CD4-positive, alpha-beta T cell treated with Interleukin-15 for 4 hours (primary cell): Measurements from ENCODE around the gene NUTF2.
A peak's percentile ranks its signal among the peaks of the same experiment; 100 is the strongest.
"Not testable (repeated sequence)": the region's sequence is repeated elsewhere in the genome, so short reads cannot be mapped to it uniquely, and the experiment has no call there.

ENCODE experiments used
- DNase-seq: peaks from one replicate; pipeline ENCODE4 v3.0.0-alpha.2; 2020; ENCODE audit warnings: low spot score

NUTF2 gene

DNA sequence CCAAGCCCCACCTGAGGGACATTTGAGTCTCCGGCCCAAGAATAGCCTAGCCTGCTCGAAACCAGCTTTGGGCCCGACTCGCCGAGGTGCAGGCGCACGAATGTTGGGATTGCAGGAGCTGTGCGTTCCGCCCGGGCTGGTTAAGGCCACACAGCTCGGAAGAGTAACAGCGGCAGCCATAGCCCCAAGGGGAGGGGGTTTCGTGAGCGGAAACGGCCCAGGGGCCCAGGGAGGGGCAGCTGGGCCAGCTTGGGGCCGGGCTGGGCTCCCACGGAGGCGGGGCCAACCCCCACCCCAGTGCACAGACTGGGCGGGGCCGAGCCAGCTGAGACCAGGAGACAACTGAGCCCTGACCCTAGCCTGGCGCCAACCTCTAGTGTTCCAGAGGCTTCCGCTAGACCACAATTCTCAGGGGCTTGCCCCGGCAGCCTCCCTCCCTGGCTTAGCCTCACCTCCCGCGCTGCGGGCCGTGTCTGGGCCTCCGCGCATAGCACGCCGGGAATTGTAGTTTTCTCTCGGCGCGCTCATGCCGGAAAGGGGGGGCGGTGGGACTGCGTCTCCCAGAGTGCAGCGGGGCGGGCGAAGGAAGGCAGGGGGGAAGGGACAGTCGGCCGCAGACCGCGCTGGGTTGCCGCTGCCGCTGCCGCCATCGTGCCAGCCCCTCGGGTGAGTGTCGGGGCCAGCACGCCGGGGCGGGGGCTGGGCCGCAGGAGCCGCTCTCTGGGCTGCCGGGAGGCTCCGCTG, at the start of gene NUTF2:
NUTF2 (plus strand) TSS at position 614 of the 744 bp plus-strand sequence. CDS start 18,198 bp downstream, outside the sequence.
- DNase-seq = peak; percentile 95

- no peak for DNase-seq
Observed at GRCh38 chr16:67800338-67800926, 46.3 kb upstream of the NUTF2 start.

DNA sequence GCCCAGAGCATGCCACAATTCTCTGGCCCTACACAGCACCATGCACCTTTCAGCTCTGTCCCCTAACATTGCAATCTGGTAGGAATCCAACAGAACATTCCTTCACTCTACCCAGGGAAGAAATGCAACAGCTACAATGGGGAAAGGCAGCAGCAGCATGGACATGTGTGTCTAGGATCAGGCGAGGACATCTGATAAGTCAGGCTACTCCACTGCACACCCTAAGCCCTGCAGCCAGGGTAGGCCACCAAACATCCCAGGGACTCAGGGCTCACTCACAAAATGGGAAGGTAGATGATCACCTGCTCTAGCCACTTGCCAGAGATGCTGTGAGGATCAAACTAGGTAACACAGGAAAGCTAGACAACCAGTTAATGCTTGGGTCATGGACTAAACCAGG, 45.5 kb upstream of the NUTF2 start:
- no peak for DNase-seq

DNA sequence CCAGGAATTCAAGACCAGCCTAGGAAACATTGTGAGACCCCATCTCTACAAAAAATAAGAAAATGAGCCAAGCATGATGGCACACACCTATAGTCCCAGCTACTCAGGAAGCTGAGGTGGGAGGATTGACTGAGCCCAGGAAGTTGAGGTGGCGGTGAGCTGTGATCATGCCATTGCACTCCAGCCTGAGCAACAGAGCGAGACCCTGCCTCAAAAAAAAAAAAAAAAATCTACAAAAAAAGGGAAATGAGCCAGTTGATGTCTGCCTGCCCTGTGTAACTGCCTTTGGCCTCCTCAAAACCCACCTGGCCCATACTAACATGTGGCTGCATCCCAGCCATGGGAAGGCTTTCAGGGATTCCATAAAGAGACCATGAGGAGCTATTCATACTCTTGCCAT, 44.9 kb upstream of the NUTF2 start:
- DNase-seq = peak; percentile 41

GRCh38 chr16:67803894-67804293, 42.8 kb upstream of the NUTF2 start:
- no peak for DNase-seq

DNA sequence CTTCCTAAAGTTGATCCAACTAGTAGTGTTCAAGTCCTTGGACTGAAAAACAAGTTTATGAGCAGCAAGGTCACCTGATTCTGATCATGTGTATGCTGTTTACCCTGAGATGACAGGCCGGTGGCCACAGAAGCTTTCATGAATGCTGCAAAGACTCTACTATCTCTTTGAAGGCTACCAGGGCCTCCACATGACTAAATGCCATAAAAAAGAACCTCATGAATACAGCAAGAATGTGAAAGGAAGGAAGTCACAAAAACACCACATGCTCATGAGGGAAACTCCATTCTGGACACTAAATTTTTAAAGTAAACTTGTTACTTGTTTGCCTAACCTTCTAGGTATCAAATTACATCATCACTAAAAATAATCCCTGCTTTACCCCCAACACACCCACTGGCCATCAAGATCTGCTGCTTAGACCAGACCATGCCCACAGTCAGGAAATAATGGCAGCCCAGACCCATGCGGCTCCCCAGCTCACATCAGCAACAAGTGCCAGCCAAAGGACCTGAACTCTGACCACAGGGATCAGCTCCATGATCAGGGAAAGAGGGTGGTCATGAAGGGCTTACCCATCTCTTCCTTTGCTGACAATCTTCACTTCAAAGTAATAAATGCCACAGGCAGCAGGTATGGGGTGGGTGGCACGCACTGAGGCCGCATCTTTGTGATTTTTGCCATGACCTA, 41.7 kb upstream of the NUTF2 start:
- DNase-seq = no peak

- DNase-seq = no peak
Observed at GRCh38 chr16:67805718-67806427, 40.9 kb upstream of the NUTF2 start.

DNA sequence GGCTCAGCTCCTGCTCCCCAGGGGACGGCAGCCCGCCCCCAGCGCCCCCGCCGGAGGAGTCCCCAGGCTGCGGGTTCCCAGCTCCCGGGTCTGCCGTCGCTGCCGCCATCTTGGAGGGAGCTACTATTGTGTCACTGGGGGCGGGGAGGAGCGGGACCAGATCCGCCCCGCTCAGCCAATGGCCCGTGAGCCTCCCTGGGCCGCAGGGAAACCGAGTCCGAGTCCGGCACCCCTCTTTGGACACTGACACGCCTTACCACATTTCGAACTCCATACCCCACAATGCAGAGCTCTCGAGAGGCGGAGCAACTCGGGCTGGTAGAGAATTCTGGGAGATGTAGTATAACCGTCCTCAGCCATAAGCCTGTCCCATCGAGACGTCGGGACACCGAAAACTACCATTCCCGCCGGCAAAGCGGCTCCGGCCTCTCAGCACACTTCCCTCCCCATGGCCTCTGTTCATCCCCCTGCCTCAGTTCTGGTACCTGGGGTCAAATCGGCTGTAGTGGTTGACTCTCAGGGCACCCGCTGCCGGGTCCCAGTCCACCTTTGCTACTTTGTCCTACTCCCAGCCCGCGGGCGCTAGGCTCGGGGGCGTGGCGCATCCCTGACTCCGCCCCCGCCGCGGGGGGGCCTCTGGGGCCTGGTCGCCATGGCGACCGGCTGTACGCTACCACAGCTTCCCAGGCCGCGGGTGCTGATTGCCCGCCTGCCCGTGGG, 40.1 kb upstream of the NUTF2 start, which contains the start of the genes RANBP10 and TSNAXIP1:
RANBP10 (minus strand) TSS at position 133 of the 720 bp plus-strand sequence; CDS start at position 109, 24 bp downstream.
TSNAXIP1 (plus strand) TSS at position 462 of the 720 bp plus-strand sequence. CDS start 261 bp downstream, outside the sequence.
- DNase-seq = peak; percentile 98

DNA sequence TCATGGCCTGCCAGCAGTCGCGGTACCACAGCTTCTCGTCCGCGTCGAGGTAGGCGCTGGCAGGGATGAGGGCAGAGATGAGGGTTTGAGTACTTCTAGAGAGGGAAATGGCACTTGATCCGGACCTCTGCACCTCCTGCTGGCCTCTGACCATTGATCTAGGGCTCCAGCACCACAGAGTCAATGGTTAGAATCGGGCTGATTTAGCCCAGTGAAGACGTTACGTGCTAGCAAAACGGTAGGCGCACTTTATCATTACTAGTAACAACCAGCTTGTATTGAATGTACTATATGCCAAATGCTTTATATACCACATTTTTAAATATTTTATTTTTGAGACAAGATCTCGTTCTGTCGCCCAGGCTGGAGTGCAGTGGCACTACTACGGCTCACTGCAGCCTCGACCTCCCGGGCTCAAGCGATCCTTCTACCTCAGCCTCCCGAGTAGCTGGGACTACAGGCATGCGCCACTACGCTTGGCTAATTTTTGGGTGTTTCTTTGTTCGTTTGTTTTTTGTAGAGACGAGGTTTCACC, 39.5 kb upstream of the NUTF2 start:
- DNase-seq = no peak

DNA sequence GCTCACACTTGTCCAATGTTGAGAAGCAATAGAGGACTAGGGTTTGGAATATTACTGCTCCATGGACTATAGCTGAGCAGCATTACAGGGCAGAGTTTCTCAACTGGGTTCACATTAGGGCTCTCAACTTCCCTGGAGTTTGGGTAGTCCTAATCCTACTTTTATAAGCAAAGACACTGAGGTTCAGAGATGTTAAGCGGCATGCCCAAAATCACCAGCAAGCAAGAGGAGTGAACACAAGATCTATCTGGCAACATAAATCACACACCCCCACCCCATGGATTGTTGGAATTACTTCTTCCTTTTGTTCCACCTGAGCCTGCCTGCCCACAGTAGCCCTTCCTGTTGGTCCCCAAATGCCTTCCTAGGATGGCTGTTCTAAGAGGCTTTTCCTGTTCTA, 34.8 kb upstream of the NUTF2 start:
- DNase-seq = no peak

GRCh38 chr16:67814567-67814966, 32.2 kb upstream of the NUTF2 start:
- no peak for DNase-seq

GRCh38 chr16:67820608-67821259, 26.0 kb upstream of the NUTF2 start:
- no peak for DNase-seq

DNA sequence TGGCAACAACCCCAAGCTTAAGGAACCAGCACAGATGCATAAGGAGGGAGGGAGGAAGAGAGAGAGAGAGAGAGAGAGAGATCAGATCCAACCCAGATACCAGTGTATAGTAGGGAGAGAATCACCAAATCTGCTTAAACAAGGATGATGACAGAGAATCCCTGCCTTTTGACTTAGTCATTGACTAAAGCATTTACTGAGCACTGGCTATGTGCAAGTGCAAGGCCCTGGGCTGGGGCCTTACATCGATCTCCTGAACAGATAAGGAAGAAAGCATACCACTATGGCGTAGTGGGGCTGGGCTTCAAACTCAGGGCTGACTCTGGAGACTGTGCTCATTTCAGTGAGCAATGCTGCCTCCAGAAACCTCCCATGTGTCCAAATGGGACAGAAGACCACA, 24.2 kb upstream of the NUTF2 start:
- DNase-seq = no peak

GRCh38 chr16:67825119-67825518, 21.6 kb upstream of the NUTF2 start:
- DNase-seq = no peak

DNA sequence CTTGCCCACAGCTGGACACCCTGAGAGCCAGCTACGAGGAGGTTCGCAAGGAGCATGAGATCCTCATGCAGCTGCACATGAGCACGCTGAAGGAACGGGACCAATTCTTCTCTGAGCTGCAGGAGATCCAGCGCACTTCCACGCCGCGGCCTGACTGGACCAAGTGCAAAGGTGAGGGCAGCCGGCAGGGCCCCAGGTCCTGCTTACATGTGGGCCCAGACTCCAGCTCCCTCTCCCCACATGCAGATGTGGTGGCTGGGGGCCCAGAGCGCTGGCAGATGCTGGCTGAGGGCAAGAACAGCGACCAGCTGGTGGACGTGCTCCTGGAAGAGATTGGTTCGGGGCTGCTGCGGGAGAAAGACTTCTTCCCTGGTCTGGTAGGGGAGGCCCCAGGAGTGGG, 20.8 kb upstream of the NUTF2 start:
- DNase-seq = no peak

DNA sequence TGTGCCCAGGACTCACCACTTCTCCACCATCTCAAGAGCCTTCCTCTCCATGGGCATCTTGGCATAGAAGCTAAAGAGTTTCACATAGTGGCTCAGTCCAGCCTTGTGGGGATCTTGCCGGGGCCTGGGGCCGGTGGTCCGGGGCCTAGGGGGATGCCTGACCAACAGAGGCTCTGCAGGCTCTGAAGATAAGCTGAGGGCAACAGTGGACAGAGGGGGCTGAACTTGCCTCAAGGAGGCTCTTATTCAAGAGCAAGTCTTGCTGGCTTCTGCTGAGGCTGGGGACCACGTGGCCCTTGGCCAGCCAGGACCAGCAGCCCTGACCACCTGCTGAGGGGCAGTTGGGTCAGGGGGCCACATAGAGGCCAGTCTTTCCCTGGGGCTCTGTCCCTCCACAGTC, 18.1 kb upstream of the NUTF2 start:
- no peak for DNase-seq

- no peak for DNase-seq
Observed at GRCh38 chr16:67833030-67833414, 13.7 kb upstream of the NUTF2 start.

GRCh38 chr16:67833415-67834241, 13.1 kb upstream of the NUTF2 start:
- peak; percentile 94 for DNase-seq

DNA sequence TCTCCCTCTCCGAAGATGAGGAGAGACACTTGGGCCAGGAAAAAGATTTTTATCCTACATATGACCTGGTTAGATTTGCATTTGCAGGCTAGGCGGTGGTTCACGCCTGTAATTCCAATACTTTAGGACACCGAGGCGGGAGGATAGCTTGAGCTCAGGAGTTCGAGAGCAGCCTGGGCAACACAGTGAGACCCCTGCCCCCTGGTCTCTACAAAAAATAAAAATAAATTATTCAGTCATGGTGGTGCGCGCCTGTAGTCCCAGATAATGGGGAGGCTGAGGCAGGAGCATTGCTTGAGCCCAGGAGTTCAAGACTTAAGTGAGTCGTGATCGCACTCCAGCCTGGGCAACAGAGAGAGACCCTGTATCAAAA, 12.5 kb upstream of the NUTF2 start:
- no peak for DNase-seq

- DNase-seq = not testable (repeated sequence)
Observed at GRCh38 chr16:67837190-67837589, 9.5 kb upstream of the NUTF2 start.
